Fibroblast of mammary gland (primary cell): Measurements from ENCODE around the gene B3GNT9.

Experiments used
- DNase-seq: peaks from one replicate; pipeline ENCODE4 v3.0.0-alpha.2; 2010; ENCODE audit warnings: low read depth
- H3K4me3 ChIP-seq: 2 replicates; pipeline ENCODE4 v1.5.1; 2011; ENCODE audit warnings: low read depth, mild to moderate bottlenecking, low read length, moderate library complexity; ENCODE audit not compliant: control insufficient read depth
- TF ChIP-seq, protein P1 (sequence below): conservative IDR thresholded peaks from 2 replicates; pipeline ENCODE4 v1.5.1; 2011; ENCODE audit warnings: low read depth, low read length, inconsistent platforms; ENCODE audit not compliant: control insufficient read depth, insufficient read depth

Gene B3GNT9

DNA sequence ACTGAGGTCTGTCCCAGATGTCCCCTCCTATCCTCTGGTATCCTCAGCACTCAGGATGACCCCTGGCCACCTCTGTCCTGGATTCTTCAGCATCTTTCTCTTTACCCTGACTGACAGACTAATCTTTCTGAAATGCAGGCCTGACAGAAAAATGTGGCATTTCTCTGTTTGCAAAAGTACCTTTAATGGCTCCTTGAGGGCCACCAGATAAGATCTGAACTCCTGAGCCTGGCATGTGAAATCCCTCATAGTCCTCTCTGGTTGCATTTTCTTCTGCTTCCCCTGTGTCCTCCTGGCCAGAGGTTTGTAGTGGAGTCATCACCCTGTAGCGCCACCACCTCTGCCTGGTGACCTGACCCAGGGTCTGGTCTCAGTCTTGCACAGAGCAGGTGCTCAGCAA, 46.1 kb upstream of the B3GNT9 start:
- TF ChIP-seq, protein P1, sequence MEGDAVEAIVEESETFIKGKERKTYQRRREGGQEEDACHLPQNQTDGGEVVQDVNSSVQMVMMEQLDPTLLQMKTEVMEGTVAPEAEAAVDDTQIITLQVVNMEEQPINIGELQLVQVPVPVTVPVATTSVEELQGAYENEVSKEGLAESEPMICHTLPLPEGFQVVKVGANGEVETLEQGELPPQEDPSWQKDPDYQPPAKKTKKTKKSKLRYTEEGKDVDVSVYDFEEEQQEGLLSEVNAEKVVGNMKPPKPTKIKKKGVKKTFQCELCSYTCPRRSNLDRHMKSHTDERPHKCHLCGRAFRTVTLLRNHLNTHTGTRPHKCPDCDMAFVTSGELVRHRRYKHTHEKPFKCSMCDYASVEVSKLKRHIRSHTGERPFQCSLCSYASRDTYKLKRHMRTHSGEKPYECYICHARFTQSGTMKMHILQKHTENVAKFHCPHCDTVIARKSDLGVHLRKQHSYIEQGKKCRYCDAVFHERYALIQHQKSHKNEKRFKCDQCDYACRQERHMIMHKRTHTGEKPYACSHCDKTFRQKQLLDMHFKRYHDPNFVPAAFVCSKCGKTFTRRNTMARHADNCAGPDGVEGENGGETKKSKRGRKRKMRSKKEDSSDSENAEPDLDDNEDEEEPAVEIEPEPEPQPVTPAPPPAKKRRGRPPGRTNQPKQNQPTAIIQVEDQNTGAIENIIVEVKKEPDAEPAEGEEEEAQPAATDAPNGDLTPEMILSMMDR: no peak
- no peak for DNase-seq
- no peak overlapping the region for H3K4me3 ChIP-seq

DNA sequence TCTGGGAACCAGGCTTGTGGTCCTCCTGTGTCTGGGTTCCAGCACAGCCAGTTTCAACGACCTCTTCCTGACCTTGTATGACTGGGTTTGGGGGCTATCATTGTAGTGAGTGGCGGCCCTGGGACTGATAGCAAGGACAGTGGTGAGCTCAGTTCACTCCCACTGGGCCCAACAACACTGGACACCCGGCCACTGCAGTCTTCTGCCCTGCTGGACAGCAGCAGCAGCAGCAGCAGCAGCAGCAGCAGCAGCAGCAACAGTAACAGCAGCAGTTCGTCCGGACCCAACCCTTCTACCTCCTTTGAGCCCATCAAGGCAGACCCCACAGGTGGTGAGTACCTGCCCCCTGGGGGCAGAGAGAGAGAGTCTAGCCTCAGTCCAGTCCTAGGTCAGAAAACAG, 44.9 kb upstream of the B3GNT9 start:
- TF ChIP-seq, protein P1: no peak
- DNase-seq: no peak
- H3K4me3 ChIP-seq: no peak overlapping the region

DNA sequence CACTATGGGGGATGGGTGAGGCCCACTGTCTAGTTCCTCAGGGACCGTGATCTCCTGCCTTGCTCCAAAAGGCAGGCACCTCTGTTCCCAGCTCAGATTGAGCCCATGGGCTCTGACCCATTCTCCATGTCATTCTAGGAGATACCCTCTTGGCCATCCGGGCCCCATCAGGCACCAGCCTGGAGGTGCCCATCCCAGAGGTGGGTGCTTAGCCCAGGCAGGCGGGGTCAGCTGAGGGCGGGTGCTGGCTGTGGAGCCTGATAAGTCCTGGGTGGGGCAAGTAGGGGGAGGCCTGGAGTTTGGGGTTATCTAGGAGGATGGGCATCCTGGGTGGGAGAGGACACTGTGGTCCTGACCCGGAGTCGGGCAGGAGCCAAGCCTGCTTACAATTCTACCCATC, 43.5 kb upstream of the B3GNT9 start:
- TF ChIP-seq, protein P1: no peak
- DNase-seq: no peak
- no peak overlapping the region for H3K4me3 ChIP-seq

DNA sequence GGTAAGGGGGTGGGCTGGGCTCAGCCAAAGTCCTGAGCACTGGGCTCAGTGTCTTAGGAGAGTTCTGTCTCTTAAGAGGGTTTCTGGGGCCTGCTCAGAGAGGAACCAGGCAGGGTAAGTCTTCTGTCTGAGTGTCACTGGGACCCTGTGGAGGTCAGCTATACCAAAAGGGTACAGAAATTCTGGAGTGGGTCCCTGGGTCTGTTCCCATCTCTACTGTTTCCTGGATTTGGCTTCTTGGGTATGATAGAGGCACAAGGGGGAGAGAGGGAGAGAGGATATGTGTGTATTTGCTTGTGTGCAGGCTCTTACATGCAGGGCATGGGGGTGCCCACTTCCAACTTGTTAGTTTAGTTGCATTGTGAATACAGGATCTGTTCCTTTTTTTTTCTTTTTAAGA, 42.7 kb upstream of the B3GNT9 start:
- no peak for DNase-seq
- TF ChIP-seq, protein P1: no peak
- H3K4me3 ChIP-seq: peak overlapping the region; percentile 95

DNA sequence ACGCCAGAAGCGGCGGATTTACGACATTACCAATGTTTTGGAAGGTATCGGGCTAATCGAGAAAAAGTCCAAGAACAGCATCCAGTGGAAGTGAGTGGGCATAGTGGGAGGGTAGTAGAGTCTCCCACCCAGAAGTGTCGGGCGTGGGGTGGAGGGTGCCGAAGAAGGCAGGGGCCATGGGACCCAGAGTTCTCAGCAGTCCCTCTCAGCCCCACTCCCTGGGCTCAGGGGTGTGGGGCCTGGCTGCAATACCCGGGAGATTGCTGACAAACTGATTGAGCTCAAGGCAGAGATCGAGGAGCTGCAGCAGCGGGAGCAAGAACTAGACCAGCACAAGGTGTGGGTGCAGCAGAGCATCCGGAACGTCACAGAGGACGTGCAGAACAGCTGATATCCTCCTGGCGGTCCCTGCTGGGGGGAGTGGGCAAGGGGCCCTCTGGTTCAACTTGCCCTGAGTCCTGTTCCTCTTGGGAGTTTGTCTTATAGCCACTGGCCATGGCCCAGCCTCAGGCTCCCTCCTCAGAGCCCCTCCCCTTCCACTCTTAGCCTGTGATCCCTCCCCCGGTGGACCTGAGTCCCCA, 42.1 kb upstream of the B3GNT9 start:
- DNase-seq: no peak
- TF ChIP-seq, protein P1: no peak
- H3K4me3 ChIP-seq: peak overlapping the region; percentile 95

DNA sequence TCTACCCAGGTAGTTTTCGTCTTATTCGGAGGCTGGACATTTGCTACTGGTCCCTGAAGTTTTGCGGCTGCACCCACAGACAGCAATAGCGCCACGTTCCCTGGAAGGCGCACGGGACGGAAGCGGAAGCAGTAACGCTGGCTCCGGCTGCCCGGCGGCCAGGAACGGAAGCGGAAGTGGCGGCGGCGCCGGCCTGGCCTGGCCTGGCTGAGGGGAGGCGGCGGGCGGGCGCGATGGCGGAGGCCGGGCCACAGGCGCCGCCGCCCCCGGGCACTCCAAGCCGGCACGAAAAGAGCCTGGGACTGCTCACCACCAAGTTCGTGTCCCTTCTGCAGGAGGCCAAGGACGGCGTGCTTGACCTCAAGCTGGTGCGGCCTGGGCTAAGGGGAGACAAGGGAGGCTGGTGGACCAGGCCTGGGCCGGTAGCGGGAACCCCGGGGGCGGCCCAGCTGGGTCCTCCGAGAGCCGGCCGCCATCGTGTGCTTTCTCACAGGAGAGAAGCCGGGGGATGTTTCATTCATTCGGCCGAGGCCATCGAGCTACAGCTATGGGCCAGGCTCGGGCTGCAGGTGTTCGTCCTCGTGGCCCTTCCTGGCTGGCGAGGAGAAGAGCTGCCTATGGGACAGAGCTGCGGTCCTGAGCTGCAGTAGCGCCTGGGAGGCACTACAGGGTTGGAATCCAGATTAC, 41.3 kb upstream of the B3GNT9 start, which contains the start of gene E2F4:
Gene E2F4 (plus strand): TSS at position 161 of the 687 bp plus-strand sequence. CDS start 73 bp downstream, at position 234.
- peak within 1 kb of the TSS; percentile 95 for H3K4me3 ChIP-seq
- peak; percentile 89 for DNase-seq
- TF ChIP-seq, protein P1: no peak
